ENCODE data around the gene ENDOU. TPM values are rescaled to one million over a fixed set of nuclear protein-coding genes. Genes with fewer than 3 reads are reported as not detected.

Gene ENDOU
- total RNA-seq, 1 donor from 2014 or later = not detected

- Mint-ChIP-seq H3K4me1 (ENCODE audit: low read depth) (peaks cover 32% of the 10 kb centered on the region), H3K36me3 (ENCODE audit: low read depth) (no peaks in the 10 kb centered on the region), H3K4me3 (ENCODE audit: unreplicated experiment) (no peak overlapping the region), H3K27ac (ENCODE audit: unreplicated experiment) (no peak overlapping the region), H3K27me3 (ENCODE audit: low read depth) (peaks cover 2% of the 10 kb centered on the region), H3K9me3 (ENCODE audit: low read depth) (no peaks in the 10 kb centered on the region)
- TF ChIP-seq CTCF (IDR thresholded peaks at IDR 0.05) = no peak
- DNase-seq (ENCODE audit: low spot score) = no peak
These were observed 7.2 kb upstream of the ENDOU start for GRCh38 chr12:47732504-47732903.

- Mint-ChIP-seq H3K4me3 (ENCODE audit: unreplicated experiment) (no peak overlapping the region), H3K36me3 (ENCODE audit: low read depth) (no peaks in the 10 kb centered on the region), H3K27ac (ENCODE audit: unreplicated experiment) (no peak overlapping the region), H3K4me1 (ENCODE audit: low read depth) (peaks cover 24% of the 10 kb centered on the region), H3K9me3 (ENCODE audit: low read depth) (no peaks in the 10 kb centered on the region), H3K27me3 (ENCODE audit: low read depth) (peaks cover 2% of the 10 kb centered on the region)
- no peak for TF ChIP-seq CTCF (IDR thresholded peaks at IDR 0.05)
- no peak for DNase-seq (ENCODE audit: low spot score)
These were observed 6.4 kb upstream of the ENDOU start for GRCh38 chr12:47731723-47732122.

- H3K4me1 Mint-ChIP-seq (ENCODE audit: low read depth) = peaks cover 19% of the 10 kb centered on the region
- no peak for TF ChIP-seq CTCF (IDR thresholded peaks at IDR 0.05)
- H3K4me3 Mint-ChIP-seq (ENCODE audit: unreplicated experiment) = no peak overlapping the region
- no peak for DNase-seq (ENCODE audit: low spot score)
- H3K36me3 Mint-ChIP-seq (ENCODE audit: low read depth) = no peaks in the 10 kb centered on the region
- H3K27me3 Mint-ChIP-seq (ENCODE audit: low read depth) = peaks cover 2% of the 10 kb centered on the region
- H3K27ac Mint-ChIP-seq (ENCODE audit: unreplicated experiment) = no peak overlapping the region
- no peaks in the 10 kb centered on the region for H3K9me3 Mint-ChIP-seq (ENCODE audit: low read depth)
These were observed 5.1 kb upstream of the ENDOU start for GRCh38 chr12:47730341-47730744.

- H3K4me3 Mint-ChIP-seq (ENCODE audit: unreplicated experiment) = no peak overlapping the region
- H3K4me1 Mint-ChIP-seq (ENCODE audit: low read depth) = peaks cover 19% of the 10 kb centered on the region
- TF ChIP-seq CTCF (IDR thresholded peaks at IDR 0.05) = no peak
- peaks cover 1% of the 10 kb centered on the region for H3K36me3 Mint-ChIP-seq (ENCODE audit: low read depth)
- H3K9me3 Mint-ChIP-seq (ENCODE audit: low read depth) = no peaks in the 10 kb centered on the region
- peaks cover 2% of the 10 kb centered on the region for H3K27me3 Mint-ChIP-seq (ENCODE audit: low read depth)
- DNase-seq (ENCODE audit: low spot score) = no peak
- no peak overlapping the region for H3K27ac Mint-ChIP-seq (ENCODE audit: unreplicated experiment)
These were observed 3.9 kb upstream of the ENDOU start for GRCh38 chr12:47729233-47729632.

- no peak for DNase-seq (ENCODE audit: low spot score)
- Mint-ChIP-seq H3K4me3 (ENCODE audit: unreplicated experiment) (no peak overlapping the region), H3K36me3 (ENCODE audit: low read depth) (peaks cover 3% of the 10 kb centered on the region), H3K27ac (ENCODE audit: unreplicated experiment) (no peak overlapping the region), H3K27me3 (ENCODE audit: low read depth) (peaks cover 4% of the 10 kb centered on the region), H3K9me3 (ENCODE audit: low read depth) (no peaks in the 10 kb centered on the region), H3K4me1 (ENCODE audit: low read depth) (peaks cover 19% of the 10 kb centered on the region)
- TF ChIP-seq CTCF (IDR thresholded peaks at IDR 0.05) = no peak
These were observed 603 bp upstream of the ENDOU start for GRCh38 chr12:47725893-47726292.
